Measurements from ENCODE around the gene DEFB127. TPM values are rescaled to one million over a fixed set of nuclear protein-coding genes. Genes with fewer than 3 reads are reported as not detected.

DEFB127 gene
- total and polyA plus RNA-seq, 2 of the 8 experiments (the other 6 are each of a cell fraction or from before 2014, with no cell fraction given) = not detected

DNA sequence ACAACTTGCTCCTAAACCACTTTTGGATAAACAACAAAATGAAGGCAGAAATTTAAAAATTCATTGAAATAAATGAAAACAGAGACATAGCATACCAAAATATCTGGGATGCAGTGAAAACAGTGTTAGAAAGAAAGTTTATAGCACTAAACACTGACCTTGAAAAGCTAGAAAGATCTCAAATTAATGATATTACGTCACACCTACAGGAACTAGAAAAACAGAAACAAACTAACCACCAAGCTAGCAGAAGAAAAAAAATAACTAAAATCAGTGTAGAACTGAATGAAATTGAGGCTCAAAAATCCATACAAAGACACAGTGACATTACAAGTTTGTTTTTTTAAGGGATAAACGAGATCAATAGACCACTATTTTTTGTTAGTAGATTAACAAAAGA is 27.0 kb downstream of the DEFB127 start:
- Histone ChIP-seq H3K4me3 (ENCODE audit: extremely low read depth in 1 of 4, insufficient read depth in 2 of 4, low read depth in 3 of 4, low read length in 4 of 4) (no peak overlapping the region), H3K56ac (replicated peaks; ENCODE audit: insufficient read length, low read depth, low read length) (no peak overlapping the region), H3K14ac (ENCODE audit: insufficient read length) (no peak overlapping the region), H3K4me1 (replicated peaks in 1 of 4; ENCODE audit: control insufficient read depth in 3 of 4, insufficient read depth in 4 of 4, low read length in 3 of 4) (no peaks in the 10 kb centered on the region), H3K4me2 (ENCODE audit: insufficient read depth in 1 of 2, low read depth in 2 of 2, low read length in 2 of 2) (no peak overlapping the region), H3K27me3 (replicated peaks in 1 of 4; ENCODE audit: control insufficient read depth in 3 of 4, extremely low read depth in 1 of 4, insufficient read depth in 3 of 4, low read length in 3 of 4) (no peaks in the 10 kb centered on the region), H3K27ac (ENCODE audit: low read depth, low read length) (no peak overlapping the region), H3K79me2 (ENCODE audit: control insufficient read depth in 1 of 2, insufficient read depth in 2 of 2, low read length in 2 of 2) (no peaks in the 10 kb centered on the region), H3K9me3 (ENCODE audit: insufficient read depth in 2 of 2, low read depth in 1 of 2, low read length in 1 of 2) (peaks cover 24 to 49% of the 10 kb centered on the region in 2 experiments; a peak in 3 of 4 replicates), H4K5ac (ENCODE audit: insufficient read length, low read depth, low read length) (no peak overlapping the region), H2AFZ (ENCODE audit: low read length) (no peak overlapping the region), H4K20me1 (replicated peaks in 1 of 2; ENCODE audit: control insufficient read depth in 1 of 2, insufficient read depth in 2 of 2, low read length in 2 of 2) (no peaks in the 10 kb centered on the region), H3K18ac (ENCODE audit: extremely low read depth, low read length) (no peak overlapping the region), H2BK12ac (ENCODE audit: low read depth, low read length) (no peak overlapping the region), H2BK15ac (ENCODE audit: low read length) (no peak overlapping the region), H3K9ac (replicated peaks in 1 of 4; ENCODE audit: extremely low read depth in 1 of 4, low read depth in 3 of 4, low read length in 3 of 4) (no peak overlapping the region), H3K36me3 (ENCODE audit: control insufficient read depth in 2 of 4, insufficient read depth in 4 of 4, low read length in 3 of 4) (no peaks in the 10 kb centered on the region), H2BK120ac (replicated peaks; ENCODE audit: low read depth, low read length) (no peak overlapping the region), H3K23me2 (ENCODE audit: low read depth, low read length) (no peaks in the 10 kb centered on the region), H2AK5ac (ENCODE audit: low read depth, low read length) (no peak overlapping the region), H2BK5ac (ENCODE audit: low read depth, low read length) (no peak overlapping the region), H3K4ac (replicated peaks; ENCODE audit: insufficient read length, low read depth, low read length) (no peak overlapping the region), H4K91ac (replicated peaks; ENCODE audit: insufficient read length, low read length) (no peak overlapping the region), H2BK20ac (ENCODE audit: low read length) (no peak overlapping the region), H3K79me1 (ENCODE audit: low read depth, low read length) (no peaks in the 10 kb centered on the region), H3K23ac (ENCODE audit: insufficient read length) (no peak overlapping the region), H4K8ac (ENCODE audit: extremely low read depth, insufficient read depth, low read length) (no peak overlapping the region)
- DNase-seq (ENCODE audit: low read depth in 1 of 2, low spot score in 2 of 2) = no peak
- WGBS, 2 experiments (ENCODE audit: extremely low coverage in 1 of 2, insufficient coverage in 1 of 2, insufficient read length in 1 of 2, insufficient replicate concordance in 2 of 2, low coverage in 1 of 2, low lambda C conversion rate in 2 of 2, missing lambda C conversion rate in 1 of 2) = 60% methylated on average over 2 of the region's 2 CpGs; no CpG with 5 or more reads in 1 of the 2 experiments
- POLR2A ChIA-PET (ENCODE audit: partially characterized antibody) = no interaction called here
- no peak for FAIRE-seq
- CTCF ChIA-PET (ENCODE audit: partially characterized antibody) = no interaction called here
- TF ChIP-seq, protein P1, sequence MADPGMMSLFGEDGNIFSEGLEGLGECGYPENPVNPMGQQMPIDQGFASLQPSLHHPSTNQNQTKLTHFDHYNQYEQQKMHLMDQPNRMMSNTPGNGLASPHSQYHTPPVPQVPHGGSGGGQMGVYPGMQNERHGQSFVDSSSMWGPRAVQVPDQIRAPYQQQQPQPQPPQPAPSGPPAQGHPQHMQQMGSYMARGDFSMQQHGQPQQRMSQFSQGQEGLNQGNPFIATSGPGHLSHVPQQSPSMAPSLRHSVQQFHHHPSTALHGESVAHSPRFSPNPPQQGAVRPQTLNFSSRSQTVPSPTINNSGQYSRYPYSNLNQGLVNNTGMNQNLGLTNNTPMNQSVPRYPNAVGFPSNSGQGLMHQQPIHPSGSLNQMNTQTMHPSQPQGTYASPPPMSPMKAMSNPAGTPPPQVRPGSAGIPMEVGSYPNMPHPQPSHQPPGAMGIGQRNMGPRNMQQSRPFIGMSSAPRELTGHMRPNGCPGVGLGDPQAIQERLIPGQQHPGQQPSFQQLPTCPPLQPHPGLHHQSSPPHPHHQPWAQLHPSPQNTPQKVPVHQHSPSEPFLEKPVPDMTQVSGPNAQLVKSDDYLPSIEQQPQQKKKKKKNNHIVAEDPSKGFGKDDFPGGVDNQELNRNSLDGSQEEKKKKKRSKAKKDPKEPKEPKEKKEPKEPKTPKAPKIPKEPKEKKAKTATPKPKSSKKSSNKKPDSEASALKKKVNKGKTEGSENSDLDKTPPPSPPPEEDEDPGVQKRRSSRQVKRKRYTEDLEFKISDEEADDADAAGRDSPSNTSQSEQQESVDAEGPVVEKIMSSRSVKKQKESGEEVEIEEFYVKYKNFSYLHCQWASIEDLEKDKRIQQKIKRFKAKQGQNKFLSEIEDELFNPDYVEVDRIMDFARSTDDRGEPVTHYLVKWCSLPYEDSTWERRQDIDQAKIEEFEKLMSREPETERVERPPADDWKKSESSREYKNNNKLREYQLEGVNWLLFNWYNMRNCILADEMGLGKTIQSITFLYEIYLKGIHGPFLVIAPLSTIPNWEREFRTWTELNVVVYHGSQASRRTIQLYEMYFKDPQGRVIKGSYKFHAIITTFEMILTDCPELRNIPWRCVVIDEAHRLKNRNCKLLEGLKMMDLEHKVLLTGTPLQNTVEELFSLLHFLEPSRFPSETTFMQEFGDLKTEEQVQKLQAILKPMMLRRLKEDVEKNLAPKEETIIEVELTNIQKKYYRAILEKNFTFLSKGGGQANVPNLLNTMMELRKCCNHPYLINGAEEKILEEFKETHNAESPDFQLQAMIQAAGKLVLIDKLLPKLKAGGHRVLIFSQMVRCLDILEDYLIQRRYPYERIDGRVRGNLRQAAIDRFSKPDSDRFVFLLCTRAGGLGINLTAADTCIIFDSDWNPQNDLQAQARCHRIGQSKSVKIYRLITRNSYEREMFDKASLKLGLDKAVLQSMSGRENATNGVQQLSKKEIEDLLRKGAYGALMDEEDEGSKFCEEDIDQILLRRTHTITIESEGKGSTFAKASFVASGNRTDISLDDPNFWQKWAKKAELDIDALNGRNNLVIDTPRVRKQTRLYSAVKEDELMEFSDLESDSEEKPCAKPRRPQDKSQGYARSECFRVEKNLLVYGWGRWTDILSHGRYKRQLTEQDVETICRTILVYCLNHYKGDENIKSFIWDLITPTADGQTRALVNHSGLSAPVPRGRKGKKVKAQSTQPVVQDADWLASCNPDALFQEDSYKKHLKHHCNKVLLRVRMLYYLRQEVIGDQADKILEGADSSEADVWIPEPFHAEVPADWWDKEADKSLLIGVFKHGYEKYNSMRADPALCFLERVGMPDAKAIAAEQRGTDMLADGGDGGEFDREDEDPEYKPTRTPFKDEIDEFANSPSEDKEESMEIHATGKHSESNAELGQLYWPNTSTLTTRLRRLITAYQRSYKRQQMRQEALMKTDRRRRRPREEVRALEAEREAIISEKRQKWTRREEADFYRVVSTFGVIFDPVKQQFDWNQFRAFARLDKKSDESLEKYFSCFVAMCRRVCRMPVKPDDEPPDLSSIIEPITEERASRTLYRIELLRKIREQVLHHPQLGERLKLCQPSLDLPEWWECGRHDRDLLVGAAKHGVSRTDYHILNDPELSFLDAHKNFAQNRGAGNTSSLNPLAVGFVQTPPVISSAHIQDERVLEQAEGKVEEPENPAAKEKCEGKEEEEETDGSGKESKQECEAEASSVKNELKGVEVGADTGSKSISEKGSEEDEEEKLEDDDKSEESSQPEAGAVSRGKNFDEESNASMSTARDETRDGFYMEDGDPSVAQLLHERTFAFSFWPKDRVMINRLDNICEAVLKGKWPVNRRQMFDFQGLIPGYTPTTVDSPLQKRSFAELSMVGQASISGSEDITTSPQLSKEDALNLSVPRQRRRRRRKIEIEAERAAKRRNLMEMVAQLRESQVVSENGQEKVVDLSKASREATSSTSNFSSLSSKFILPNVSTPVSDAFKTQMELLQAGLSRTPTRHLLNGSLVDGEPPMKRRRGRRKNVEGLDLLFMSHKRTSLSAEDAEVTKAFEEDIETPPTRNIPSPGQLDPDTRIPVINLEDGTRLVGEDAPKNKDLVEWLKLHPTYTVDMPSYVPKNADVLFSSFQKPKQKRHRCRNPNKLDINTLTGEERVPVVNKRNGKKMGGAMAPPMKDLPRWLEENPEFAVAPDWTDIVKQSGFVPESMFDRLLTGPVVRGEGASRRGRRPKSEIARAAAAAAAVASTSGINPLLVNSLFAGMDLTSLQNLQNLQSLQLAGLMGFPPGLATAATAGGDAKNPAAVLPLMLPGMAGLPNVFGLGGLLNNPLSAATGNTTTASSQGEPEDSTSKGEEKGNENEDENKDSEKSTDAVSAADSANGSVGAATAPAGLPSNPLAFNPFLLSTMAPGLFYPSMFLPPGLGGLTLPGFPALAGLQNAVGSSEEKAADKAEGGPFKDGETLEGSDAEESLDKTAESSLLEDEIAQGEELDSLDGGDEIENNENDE (IDR thresholded peaks at IDR 0.05; ENCODE audit: insufficient replicate concordance, low read length) = no peak
